Heart right ventricle (tissue), 16 donors: Measurements from ENCODE around the gene SEC23A. TPM values are rescaled to one million over a fixed set of nuclear protein-coding genes. Genes with fewer than 3 reads are reported as not detected.

ENCODE experiments used
- ATAC-seq, 8 donors: fragments of 200-7000 bp; cut with Tn5 transposase; one replicate each; pipeline ENCODE4 v1.9.1; 2020; ENCODE audit warnings: mild to moderate bottlenecking in 8 of 8, moderate library complexity in 8 of 8, moderate number of reproducible peaks in 1 of 8
- DNase-seq, 2 donors: peaks; one replicate each; pipeline ENCODE4 v3.0.0-alpha.2; 2020
- H3K27ac ChIP-seq, 10 donors: fragments of 200-600 bp; sonication (generic) in 2 of 10; one replicate each; pipeline versions ENCODE4 v1.5.0 to v1.8.0; 2020 to 2022; ENCODE audit warnings: mild to moderate bottlenecking in 3 of 10
- H3K27me3 ChIP-seq, 7 donors: fragments of 200-600 bp; one replicate each; pipeline ENCODE4 v1.8.0; 2021 to 2022; ENCODE audit warnings: mild to moderate bottlenecking in 2 of 7
- H3K36me3 ChIP-seq, 9 donors: fragments of 200-600 bp; sonication (generic) in 1 of 9; one replicate each; pipeline versions ENCODE4 v1.5.0 to v1.8.0; 2020 to 2022; ENCODE audit warnings: mild to moderate bottlenecking in 2 of 9
- H3K4me1 ChIP-seq, 9 donors: fragments of 200-600 bp; sonication (generic) in 1 of 9; one replicate each; pipeline versions ENCODE4 v1.5.0 to v1.8.0; 2020 to 2022; ENCODE audit warnings: mild to moderate bottlenecking in 4 of 9
- H3K4me3 ChIP-seq, 10 donors: fragments of 200-600 bp; sonication (generic) in 2 of 10; one replicate each; pipeline versions ENCODE4 v1.5.0 to v1.8.0; 2020 to 2022; ENCODE audit warnings: mild to moderate bottlenecking in 7 of 10, moderate library complexity in 2 of 10
- H3K9me3 ChIP-seq, 11 donors: fragments of 200-600 bp in 10 of 11; sonication (generic) in 2 of 11; one replicate each; pipeline versions ENCODE4 v1.5.0 to v1.8.0; 2013 to 2022; ENCODE audit warnings: mild to moderate bottlenecking in 2 of 11, control low read depth in 1 of 11, moderate library complexity in 1 of 11
- CTCF ChIP-seq, 9 donors: fragments of 200-600 bp; sonication (generic) in 2 of 9; IDR thresholded peaks; one replicate each; pipeline versions ENCODE4 v1.5.0 to v1.8.0; 2021 to 2022; ENCODE audit warnings: antibody characterized with exemption in 9 of 9, mild to moderate bottlenecking in 5 of 9, moderate library complexity in 1 of 9
- WGBS, 2 donors: extraction: QIAGEN DNeasy Blood & Tissue Kit; methylation state at CpG; one replicate each; pipeline ENCODE4 v1.1.7; 2013; ENCODE audit warnings: inconsistent platforms in 1 of 2; 5-methylcytosine and 5-hydroxymethylcytosine counted together
- intact Hi-C, 10 donors: fragments of 100-400 bp; cut with DNase I; formaldehyde crosslinking; loops; one replicate each; pipeline versions ENCODE4 v1.11.1 to v1.14.2; 2022
- polyA plus RNA-seq, 2 donors: library from polyadenylated mRNA; stranded (reverse); fragments of 200-250 nt; gene quantifications; one replicate each; pipeline ENCODE4 v1.2.3, GENCODE V29; 2013
- total RNA-seq, 10 donors: library from RNA; stranded (reverse); fragmentation: NEBNext Ultra II Directional in 3 of 10; extraction: Animal tissue kit (Norgen Biotek cat#: 25700) in 3 of 10; gene quantifications; one replicate each; pipeline versions ENCODE4 v1.2.1 to v1.2.4, GENCODE V29; 2021 to 2023
- donor health status: Arrhythmogenic right ventricular cardiomyopathy.
- donor health status: ischemic (EF 13 %, LVEDD 7.1; RV severe dilation, severe dysfunction).
- donor health status: healthy with polysubstance abuse.
- donor health status: DM: no; HTN: yes; CAD: no.
- donor health status: DM: no; HTN: no; CAD: no.
- donor health status: ischemic (EF 25% LVEDD 6.9; RV normal size, moderate dysfunction).
- donor health status: ischemic (EF 25% LVEDD 5.7; RV mildly dilated, moderate dysfunction).
- donor health status: healthy.
- donor health status: DM: yes; HTN: yes; CAD: no.
- donor health status: Ischemic cardiomyopathy.
- donor health status: ischemic (EF 35%, LVEDD 5.7; RV mildly dilated, moderate dysfunction).
- donor health status: nonischemic (EF 11% LVEDD 7.7; RV severe dilation, severe dysfunction).
- donor health status: DM: yes; HTN: yes; CAD: no.
- donor health status: PGD.
- donor health status: ischemic (EF 29% LVEDD 5.4; RV normal size, mild dysfunction).
- donor health status: nonischemic (EF 23%, LVEDD 6.1; RV moderate dilation, normal function).

The SEC23A gene
- total and polyA plus RNA-seq, 12 donors, result 12.1 to 113 (median 80.6) TPM

- no peak overlapping the region for H3K4me3 ChIP-seq
- peaks cover 0 to 5% (median 0%) of the 10 kb centered on the region in 11 donors for H3K9me3 ChIP-seq
- intact Hi-C loops, result no loop called here
- H3K27me3 ChIP-seq, result peaks cover 0 to 2% (median 0%) of the 10 kb centered on the region in 7 donors
- H3K36me3 ChIP-seq, result no peaks in the 10 kb centered on the region
- ATAC-seq (no peak), DNase-seq (no peak)
- WGBS, 2 donors, result 85 to 88% methylated on average over 2 of the region's 2 CpGs
- no peak overlapping the region for H3K27ac ChIP-seq
- peaks cover 0 to 32% (median 4%) of the 10 kb centered on the region in 9 donors for H3K4me1 ChIP-seq
- TF ChIP-seq CTCF (IDR thresholded peaks at IDR 0.05), result no peak
Observed at GRCh38 chr14:38987781-38988180, 115.3 kb downstream of the SEC23A start.

- intact Hi-C loops, result no loop called here
- Histone ChIP-seq H3K27me3 (peaks cover 0 to 7% (median 0%) of the 10 kb centered on the region in 7 donors), H3K4me3 (no peak overlapping the region), H3K9me3 (peaks cover 0 to 14% (median 0%) of the 10 kb centered on the region in 11 donors), H3K27ac (no peak overlapping the region), H3K4me1 (no peaks in the 10 kb centered on the region), H3K36me3 (no peaks in the 10 kb centered on the region)
- TF ChIP-seq CTCF (IDR thresholded peaks at IDR 0.05), result no peak
- 0% methylated on average over 1 of the region's 1 CpG for WGBS, 2 donors
- no peak for ATAC-seq
- no peak for DNase-seq
Observed at GRCh38 chr14:38982837-38983236, 120.2 kb downstream of the SEC23A start.

GRCh38 chr14:38982278-38982677 lies 120.8 kb downstream of the SEC23A start:
- no peak for DNase-seq
- intact Hi-C loops, result no loop called here
- 79 to 85% methylated on average over 3 of the region's 3 CpGs for WGBS, 2 donors

More at GRCh38 chr14:38982278-38982677, 120.8 kb downstream of the SEC23A start:
- TF ChIP-seq CTCF (IDR thresholded peaks at IDR 0.05), result no peak
- no peaks in the 10 kb centered on the region for H3K36me3 ChIP-seq
- H3K4me1 ChIP-seq, result no peaks in the 10 kb centered on the region
- H3K9me3 ChIP-seq, result peaks cover 0 to 18% (median 0%) of the 10 kb centered on the region in 11 donors
- no peak for ATAC-seq
- H3K27me3 ChIP-seq, result peaks cover 0 to 7% (median 0%) of the 10 kb centered on the region in 7 donors
- no peak overlapping the region for H3K4me3 ChIP-seq
- no peak overlapping the region for H3K27ac ChIP-seq

Other genes with a start within 250 kb of the SEC23A start
- 1 to 10 TPM; 5.6 to 9.7 (median 7.9) TPM for gene GEMIN2, start 11.1 kb upstream of the SEC23A start, total RNA-seq
- 10 to 100 TPM in 1 of 2 donors, 1 to 10 TPM in 1; 6.4 to 13.1 TPM for gene GEMIN2, start 11.1 kb upstream of the SEC23A start, polyA plus RNA-seq
- 10 to 100 TPM; 19.5 to 30.0 (median 25.0) TPM for gene TRAPPC6B, start 67.1 kb upstream of the SEC23A start, total RNA-seq
- 10 to 100 TPM in 1 of 2 donors, 1 to 10 TPM in 1; 7.7 to 10.3 TPM for gene TRAPPC6B, start 67.1 kb upstream of the SEC23A start, polyA plus RNA-seq
- gene PNN, start 72.0 kb upstream of the SEC23A start, total RNA-seq, result 10 to 100 TPM; 16.8 to 31.0 (median 20.5) TPM
- gene PNN, start 72.0 kb upstream of the SEC23A start, polyA plus RNA-seq, result 10 to 100 TPM; 18.9 to 54.4 TPM
- 10 to 100 TPM; 17.8 to 34.2 (median 22.3) TPM for gene MIA2, start 130.7 kb upstream of the SEC23A start, total RNA-seq
- gene MIA2, start 130.7 kb upstream of the SEC23A start, polyA plus RNA-seq, result 10 to 100 TPM in 1 of 2 donors, 1 to 10 TPM in 1; 8.0 to 34.6 TPM